Uterus (tissue), 4 donors: ENCODE data around the gene SACM1L. TPM values are rescaled to one million over a fixed set of nuclear protein-coding genes. Genes with fewer than 3 reads are reported as not detected.

Experiments
- DNase-seq, 2 donors: peaks; one replicate each; pipeline ENCODE4 v3.0.0-alpha.2; 2019 to 2020
- H3K27ac ChIP-seq, 2 donors: fragments of 200-600 bp; sonication (generic); 1 replicate in 1 of 2; 2 replicates in 1 of 2; pipeline ENCODE4 v1.5.1; 2016 to 2018
- H3K27me3 ChIP-seq, 2 donors: fragments of 200-600 bp; sonication (generic); one replicate each; pipeline ENCODE4 v1.5.1; 2018 to 2019; ENCODE audit warnings: control low read depth in 1 of 2
- H3K36me3 ChIP-seq, 2 donors: fragments of 200-600 bp; sonication (generic); one replicate each; pipeline ENCODE4 v1.5.1; 2019; ENCODE audit warnings: control low read depth in 1 of 2
- H3K4me1 ChIP-seq, 2 donors: fragments of 200-600 bp; sonication (generic); one replicate each; pipeline ENCODE4 v1.5.1; 2018 to 2019; ENCODE audit warnings: control low read depth in 1 of 2
- H3K4me3 ChIP-seq, 2 donors: fragments of 200-600 bp; sonication (generic); 1 replicate in 1 of 2; 2 replicates in 1 of 2; pipeline ENCODE4 v1.5.1; 2018 to 2019; ENCODE audit warnings: mild to moderate bottlenecking in 1 of 2
- H3K9me3 ChIP-seq, 2 donors: fragments of 200-600 bp; sonication (generic); one replicate each; pipeline ENCODE4 v1.5.1; 2019; ENCODE audit warnings: control low read depth in 1 of 2
- POLR2A ChIP-seq, 2 donors: fragments of 450-650 bp; IDR thresholded peaks; one replicate each; pipeline ENCODE4 v1.6.1; 2016; ENCODE audit warnings: antibody characterized with exemption in 2 of 2, mild to moderate bottlenecking in 1 of 2, moderate library complexity in 1 of 2
- intact Hi-C: fragments of 100-400 bp; cut with DNase I; formaldehyde crosslinking; loops from one replicate; pipeline ENCODE4 v1.15.1; 2023; ENCODE audit warnings: low total_unique reads
- total RNA-seq, 4 donors: library from RNA; depleted of rRNA in 3 of 4; stranded (reverse); fragments of >200 nt in 3 of 4; gene quantifications; one replicate each; pipeline versions ENCODE4 v1.1.0 to v1.2.4, GENCODE V29; 2014 to 2023
- TF ChIP-seq, protein P1 (sequence below), 4 experiments: fragments of 200-600 bp in 2 of 4; fragments of 450-650 bp in 2 of 4; sonication (generic) in 2 of 4; IDR thresholded peaks; one replicate each; pipeline ENCODE4 v1.5.1; 2016 to 2019; ENCODE audit warnings: antibody characterized with exemption in 4 of 4, mild to moderate bottlenecking in 2 of 4, moderate library complexity in 1 of 4
- donor health status: DM: yes; HTN: yes; CAD: no.

SACM1L gene
- total RNA-seq, 4 donors from 2014 or later = 24.3 to 83.0 (median 68.7) TPM

DNA sequence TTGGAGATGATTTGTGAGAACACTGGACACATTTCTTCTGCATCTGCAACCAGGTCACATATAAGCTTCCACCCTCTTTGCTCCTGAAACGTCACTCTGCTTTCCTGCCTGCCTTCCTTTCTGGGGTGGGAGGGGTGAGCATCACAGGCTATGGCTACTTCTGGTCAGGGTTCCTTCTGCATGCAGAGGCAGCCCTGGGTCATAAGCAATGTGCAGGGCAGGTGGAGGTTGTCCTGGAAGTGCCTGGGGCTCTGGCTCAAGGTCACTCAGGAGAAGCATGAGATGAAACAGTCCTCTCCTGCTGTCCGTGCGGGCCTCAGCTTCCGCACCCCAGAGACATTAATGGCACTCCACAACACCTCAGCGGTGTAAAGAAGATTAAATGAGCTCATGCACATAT, 92.1 kb downstream of the SACM1L start:
- Histone ChIP-seq H3K4me3 (no peak overlapping the region), H3K27me3 (no peaks in the 10 kb centered on the region), H3K36me3 (no peaks in the 10 kb centered on the region), H3K4me1 (no peaks in the 10 kb centered on the region), H3K9me3 (no peaks in the 10 kb centered on the region), H3K27ac (no peak overlapping the region)
- DNase-seq = no peak
- TF ChIP-seq, protein P1, sequence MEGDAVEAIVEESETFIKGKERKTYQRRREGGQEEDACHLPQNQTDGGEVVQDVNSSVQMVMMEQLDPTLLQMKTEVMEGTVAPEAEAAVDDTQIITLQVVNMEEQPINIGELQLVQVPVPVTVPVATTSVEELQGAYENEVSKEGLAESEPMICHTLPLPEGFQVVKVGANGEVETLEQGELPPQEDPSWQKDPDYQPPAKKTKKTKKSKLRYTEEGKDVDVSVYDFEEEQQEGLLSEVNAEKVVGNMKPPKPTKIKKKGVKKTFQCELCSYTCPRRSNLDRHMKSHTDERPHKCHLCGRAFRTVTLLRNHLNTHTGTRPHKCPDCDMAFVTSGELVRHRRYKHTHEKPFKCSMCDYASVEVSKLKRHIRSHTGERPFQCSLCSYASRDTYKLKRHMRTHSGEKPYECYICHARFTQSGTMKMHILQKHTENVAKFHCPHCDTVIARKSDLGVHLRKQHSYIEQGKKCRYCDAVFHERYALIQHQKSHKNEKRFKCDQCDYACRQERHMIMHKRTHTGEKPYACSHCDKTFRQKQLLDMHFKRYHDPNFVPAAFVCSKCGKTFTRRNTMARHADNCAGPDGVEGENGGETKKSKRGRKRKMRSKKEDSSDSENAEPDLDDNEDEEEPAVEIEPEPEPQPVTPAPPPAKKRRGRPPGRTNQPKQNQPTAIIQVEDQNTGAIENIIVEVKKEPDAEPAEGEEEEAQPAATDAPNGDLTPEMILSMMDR (IDR thresholded peaks at IDR 0.05) = no peak
- TF ChIP-seq POLR2A (IDR thresholded peaks at IDR 0.05) = no peak
- intact Hi-C loops = no loop called here

DNA sequence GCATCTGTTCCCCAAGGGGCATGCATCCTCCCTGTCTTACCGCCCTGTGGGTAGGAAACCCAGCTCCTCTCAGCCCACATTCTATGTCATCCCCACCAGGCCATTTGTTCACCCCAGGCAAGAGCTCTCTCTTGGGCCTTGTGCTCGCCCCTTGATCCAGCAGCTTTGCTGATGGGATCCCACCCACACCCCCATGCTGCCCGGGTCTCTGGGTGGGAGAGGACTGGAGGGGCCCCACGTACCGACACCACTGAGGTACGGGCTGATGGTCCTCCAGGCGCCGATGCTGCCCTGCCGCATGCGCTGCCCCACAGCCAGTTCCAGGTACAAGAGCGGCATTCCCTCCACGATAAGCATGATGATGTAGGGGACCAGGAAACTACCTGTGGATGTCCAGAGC, 92.6 kb downstream of the SACM1L start:
- Histone ChIP-seq H3K36me3 (no peaks in the 10 kb centered on the region), H3K4me3 (no peak overlapping the region), H3K4me1 (no peaks in the 10 kb centered on the region), H3K27ac (no peak overlapping the region), H3K9me3 (no peaks in the 10 kb centered on the region), H3K27me3 (no peaks in the 10 kb centered on the region)
- TF ChIP-seq POLR2A (IDR thresholded peaks at IDR 0.05) = no peak
- TF ChIP-seq, protein P1 (IDR thresholded peaks at IDR 0.05) = no peak
- no peak for DNase-seq
- intact Hi-C loops = no loop called here

DNA sequence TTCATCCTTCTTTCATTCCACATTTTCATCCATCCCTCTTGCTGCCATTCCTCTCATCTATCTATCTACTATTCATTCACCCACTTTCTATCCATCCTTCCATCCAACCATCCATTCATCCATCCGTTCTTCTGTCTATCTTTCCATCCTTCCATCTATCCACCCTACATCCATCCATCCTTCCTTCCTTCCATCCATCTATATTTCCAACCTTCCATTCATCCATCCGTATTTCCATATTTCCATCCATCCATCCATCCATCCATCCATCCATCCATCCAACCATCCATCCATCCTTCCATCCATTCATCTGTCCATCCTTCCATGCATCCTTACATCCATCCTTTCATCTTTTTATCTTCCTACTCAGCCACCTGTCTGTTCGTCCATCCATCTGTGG, 93.2 kb downstream of the SACM1L start:
- no peaks in the 10 kb centered on the region for H3K9me3 ChIP-seq

DNA sequence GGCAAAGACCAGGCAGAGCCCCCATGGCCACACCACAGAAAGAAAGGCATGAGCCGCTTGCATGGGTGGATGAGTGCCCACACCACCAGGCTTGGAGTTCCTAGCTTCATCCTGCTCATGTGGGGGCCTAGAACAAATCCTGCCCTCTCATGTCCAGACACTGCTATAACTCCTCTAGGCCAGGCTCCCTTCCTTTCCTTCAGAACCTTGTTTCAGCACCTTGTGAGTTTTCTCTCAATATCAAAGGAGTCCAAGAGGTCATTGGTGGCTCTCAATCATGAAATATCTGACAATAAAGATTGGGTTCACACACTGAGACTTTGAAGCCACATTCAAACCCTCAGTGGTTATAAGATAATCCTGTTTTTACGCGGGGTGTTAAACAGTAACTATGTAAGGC, 94.5 kb downstream of the SACM1L start:
- no peak for TF ChIP-seq POLR2A (IDR thresholded peaks at IDR 0.05)
- TF ChIP-seq, protein P1 (IDR thresholded peaks at IDR 0.05) = no peak
- no peak overlapping the region for H3K4me3 ChIP-seq
- H3K36me3 ChIP-seq = no peaks in the 10 kb centered on the region
- H3K27ac ChIP-seq = no peak overlapping the region
- no peaks in the 10 kb centered on the region for H3K4me1 ChIP-seq
- H3K9me3 ChIP-seq = no peaks in the 10 kb centered on the region
- intact Hi-C loops = no loop called here
- DNase-seq = no peak
- no peaks in the 10 kb centered on the region for H3K27me3 ChIP-seq

More for the DNA sequence above, 93.2 kb downstream of the SACM1L start:
- Histone ChIP-seq H3K36me3 (no peaks in the 10 kb centered on the region), H3K4me1 (no peaks in the 10 kb centered on the region), H3K4me3 (no peak overlapping the region), H3K27ac (no peak overlapping the region), H3K27me3 (no peaks in the 10 kb centered on the region)
- intact Hi-C loops = no loop called here
- no peak for DNase-seq
- TF ChIP-seq, protein P1 (IDR thresholded peaks at IDR 0.05) = no peak
- TF ChIP-seq POLR2A (IDR thresholded peaks at IDR 0.05) = no peak

DNA sequence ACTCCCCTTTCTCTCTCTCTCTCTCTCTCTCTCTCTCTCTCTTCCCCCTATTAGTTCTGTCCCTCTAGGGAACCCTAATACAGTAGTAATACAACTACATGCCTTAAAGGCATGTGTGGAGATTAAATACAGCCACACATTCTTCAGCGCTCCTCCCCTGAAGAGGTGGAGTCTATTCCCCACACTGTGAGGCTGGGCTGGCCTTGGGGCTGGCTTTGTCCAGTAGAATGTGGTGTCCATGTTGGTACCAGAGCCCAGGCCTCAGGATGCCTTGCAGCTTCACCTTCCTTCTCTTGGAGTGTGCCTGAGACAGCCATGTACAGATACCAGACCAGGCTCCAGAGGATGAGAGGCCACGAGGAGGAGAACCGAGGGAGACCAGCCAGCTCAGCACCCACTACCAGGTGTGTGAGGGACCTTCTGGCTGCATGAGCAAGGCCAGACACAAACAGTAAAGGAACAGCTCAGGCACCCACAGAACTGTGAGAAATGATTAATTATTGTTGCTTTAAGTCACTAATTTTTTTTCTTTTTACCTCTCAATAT, 96.5 kb downstream of the SACM1L start:
- Histone ChIP-seq H3K27ac (no peak overlapping the region), H3K4me1 (no peaks in the 10 kb centered on the region), H3K9me3 (no peaks in the 10 kb centered on the region), H3K27me3 (no peaks in the 10 kb centered on the region), H3K4me3 (no peak overlapping the region), H3K36me3 (no peaks in the 10 kb centered on the region)
- DNase-seq = no peak
- intact Hi-C loops = no loop called here
- TF ChIP-seq POLR2A (IDR thresholded peaks at IDR 0.05) = no peak
